PFSK-1 (cell line): ENCODE data around the gene PPP4R4.

Experiments used
- FOXP2 ChIP-seq: optimal IDR thresholded peaks from 2 replicates; pipeline ENCODE3; 2011; ENCODE audit warnings: borderline replicate concordance, control low read depth, inconsistent platforms; ENCODE audit not compliant: insufficient read depth; ENCODE audit errors: extremely low read length, extremely low read depth
- POLR2AphosphoS5 ChIP-seq: IDR thresholded peaks from 2 replicates; pipeline ENCODE4 v1.6.1; 2012; ENCODE audit warnings: low read depth, mild to moderate bottlenecking, control low read depth, low read length, moderate library complexity
- SIN3A ChIP-seq: IDR thresholded peaks from 2 replicates; pipeline ENCODE4 v1.6.1; 2012; ENCODE audit warnings: mild to moderate bottlenecking, low read length, moderate library complexity, borderline replicate concordance; ENCODE audit not compliant: insufficient read depth
- TAF1 ChIP-seq: IDR thresholded peaks from 2 replicates; pipeline ENCODE4 v1.6.1; 2012; ENCODE audit warnings: low read length, control low read depth, borderline replicate concordance; ENCODE audit not compliant: insufficient read depth
- TF ChIP-seq, protein P1 (sequence below), 2 experiments: IDR thresholded peaks; 2 replicates each; pipeline versions ENCODE4 v1.6.1 to v1.8.0; 2011 to 2012; ENCODE audit warnings: low read depth in 2 of 2, low read length in 2 of 2, control low read depth in 1 of 2, inconsistent platforms in 1 of 2, mild to moderate bottlenecking in 1 of 2, moderate library complexity in 1 of 2; ENCODE audit not compliant: insufficient read depth in 1 of 2

PPP4R4 gene

DNA sequence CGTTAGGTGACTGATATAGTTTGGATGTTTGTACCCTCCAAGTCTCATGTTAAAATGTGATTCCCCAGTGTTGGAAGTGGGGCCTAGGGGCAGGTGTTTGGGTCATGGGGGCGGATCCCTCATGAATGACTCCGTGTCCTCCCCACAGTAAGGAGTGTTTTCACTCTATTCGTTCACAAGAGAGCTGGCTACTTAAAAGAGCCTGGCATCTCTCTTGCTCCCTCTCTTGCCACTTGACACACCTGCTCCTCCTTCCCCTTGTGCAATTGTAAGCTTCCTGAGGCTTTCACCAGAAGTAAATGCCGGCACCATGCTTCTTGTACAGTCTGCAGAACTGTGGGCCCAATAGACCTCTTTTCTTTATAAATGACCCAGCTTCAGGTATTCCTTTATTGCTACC, 47.3 kb upstream of the PPP4R4 start:
- TF ChIP-seq TAF1, result no peak
- TF ChIP-seq SIN3A, result no peak
- TF ChIP-seq FOXP2, result no peak
- TF ChIP-seq POLR2AphosphoS5, result no peak
- TF ChIP-seq, protein P1, sequence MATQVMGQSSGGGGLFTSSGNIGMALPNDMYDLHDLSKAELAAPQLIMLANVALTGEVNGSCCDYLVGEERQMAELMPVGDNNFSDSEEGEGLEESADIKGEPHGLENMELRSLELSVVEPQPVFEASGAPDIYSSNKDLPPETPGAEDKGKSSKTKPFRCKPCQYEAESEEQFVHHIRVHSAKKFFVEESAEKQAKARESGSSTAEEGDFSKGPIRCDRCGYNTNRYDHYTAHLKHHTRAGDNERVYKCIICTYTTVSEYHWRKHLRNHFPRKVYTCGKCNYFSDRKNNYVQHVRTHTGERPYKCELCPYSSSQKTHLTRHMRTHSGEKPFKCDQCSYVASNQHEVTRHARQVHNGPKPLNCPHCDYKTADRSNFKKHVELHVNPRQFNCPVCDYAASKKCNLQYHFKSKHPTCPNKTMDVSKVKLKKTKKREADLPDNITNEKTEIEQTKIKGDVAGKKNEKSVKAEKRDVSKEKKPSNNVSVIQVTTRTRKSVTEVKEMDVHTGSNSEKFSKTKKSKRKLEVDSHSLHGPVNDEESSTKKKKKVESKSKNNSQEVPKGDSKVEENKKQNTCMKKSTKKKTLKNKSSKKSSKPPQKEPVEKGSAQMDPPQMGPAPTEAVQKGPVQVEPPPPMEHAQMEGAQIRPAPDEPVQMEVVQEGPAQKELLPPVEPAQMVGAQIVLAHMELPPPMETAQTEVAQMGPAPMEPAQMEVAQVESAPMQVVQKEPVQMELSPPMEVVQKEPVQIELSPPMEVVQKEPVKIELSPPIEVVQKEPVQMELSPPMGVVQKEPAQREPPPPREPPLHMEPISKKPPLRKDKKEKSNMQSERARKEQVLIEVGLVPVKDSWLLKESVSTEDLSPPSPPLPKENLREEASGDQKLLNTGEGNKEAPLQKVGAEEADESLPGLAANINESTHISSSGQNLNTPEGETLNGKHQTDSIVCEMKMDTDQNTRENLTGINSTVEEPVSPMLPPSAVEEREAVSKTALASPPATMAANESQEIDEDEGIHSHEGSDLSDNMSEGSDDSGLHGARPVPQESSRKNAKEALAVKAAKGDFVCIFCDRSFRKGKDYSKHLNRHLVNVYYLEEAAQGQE (IDR thresholded peaks at IDR 0.05; ENCODE audit: insufficient read depth in 1 of 2, low read depth in 2 of 2, low read length in 2 of 2), result no peak

DNA sequence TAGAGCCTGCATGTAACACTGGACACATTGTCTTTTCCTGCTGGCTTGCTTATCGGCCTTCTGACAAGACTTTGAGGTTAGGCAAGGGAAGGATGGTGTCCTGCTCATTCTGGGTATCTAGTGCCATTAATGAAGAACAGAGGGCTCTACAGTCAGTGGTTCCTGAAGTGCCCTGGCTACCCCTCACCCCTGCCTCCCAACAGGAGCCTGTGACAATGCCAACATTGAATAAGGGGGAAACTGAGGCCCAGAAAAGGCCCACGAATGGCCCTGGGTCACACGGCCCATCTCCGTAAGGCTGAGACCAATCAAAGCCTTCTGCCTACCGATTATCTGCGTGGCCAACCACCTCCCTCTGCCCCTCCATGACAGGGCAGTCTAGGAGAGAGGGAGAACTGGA, 46.8 kb upstream of the PPP4R4 start:
- TF ChIP-seq POLR2AphosphoS5 (no peak), TAF1 (no peak), SIN3A (no peak)

DNA sequence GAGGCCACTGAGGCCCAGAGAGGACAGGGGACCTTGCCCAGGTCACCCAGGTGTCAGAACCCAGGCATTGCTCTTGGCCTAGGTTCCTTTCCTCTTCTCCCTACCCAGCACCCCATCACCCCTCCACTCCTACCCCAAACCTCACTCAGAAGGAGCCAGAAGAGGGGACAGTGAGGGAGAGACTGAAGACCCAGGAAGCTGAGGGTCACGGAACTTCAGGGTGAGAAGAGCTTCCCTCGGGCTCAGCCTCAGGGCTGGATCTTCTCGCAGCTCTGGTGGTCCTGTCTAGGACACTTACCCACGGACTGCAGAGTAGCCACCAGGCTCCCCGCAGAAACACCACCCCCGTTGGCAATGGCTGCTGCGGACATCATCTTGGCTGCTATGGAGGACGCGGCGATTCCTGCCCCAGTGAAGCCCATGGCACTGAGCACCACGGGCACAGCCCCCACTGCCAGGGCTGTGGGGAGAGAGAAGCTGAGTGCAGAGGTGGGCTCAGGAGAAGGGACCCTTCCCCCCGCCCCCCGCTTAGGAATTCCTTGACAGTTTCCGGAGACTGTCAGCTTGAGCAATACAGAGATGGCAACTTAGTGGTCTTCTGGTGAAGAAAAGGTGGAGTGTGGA, 45.8 kb upstream of the PPP4R4 start:
- TF ChIP-seq, protein P1 (IDR thresholded peaks at IDR 0.05; ENCODE audit: insufficient read depth in 1 of 2, low read depth in 2 of 2, low read length in 2 of 2), result no peak
- TF ChIP-seq SIN3A (no peak), POLR2AphosphoS5 (no peak), FOXP2 (no peak), TAF1 (no peak)

DNA sequence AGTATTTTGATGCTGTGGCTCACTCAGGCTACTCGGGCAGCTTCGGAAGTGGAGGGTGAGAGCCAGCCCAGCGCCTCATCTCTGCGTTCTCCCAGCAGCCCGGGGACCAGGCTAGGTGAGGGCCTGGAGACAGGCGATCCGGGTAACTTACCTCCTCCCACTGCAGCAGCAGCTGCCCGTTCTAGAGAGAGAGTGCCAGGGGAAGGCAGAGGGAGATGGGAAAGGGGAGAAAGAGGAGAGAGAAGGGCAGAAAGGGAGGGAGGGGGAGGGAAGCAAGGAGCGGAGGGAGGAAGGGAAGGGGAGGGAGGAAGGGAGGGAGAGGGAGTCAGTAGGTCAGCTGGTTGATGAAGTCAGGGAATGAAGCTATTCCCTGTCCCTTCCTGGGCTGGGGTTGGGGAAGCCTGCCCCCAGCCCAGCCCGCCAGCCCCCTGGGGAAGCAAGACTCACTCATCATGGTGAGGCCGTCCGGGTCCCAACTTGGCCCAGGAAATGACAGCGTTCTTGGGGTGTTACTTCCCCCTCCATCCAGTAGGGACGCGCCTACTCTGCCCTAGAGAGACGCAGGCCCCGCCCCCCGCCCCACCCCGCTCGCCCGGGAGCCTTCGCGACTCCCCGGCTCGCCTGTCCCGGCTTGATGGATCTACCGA, 44.9 kb upstream of the PPP4R4 start, which contains the start of gene IFI27L2:
TSS of gene IFI27L2 (minus strand) at position 494 of the 647 bp plus-strand sequence. CDS start at position 454, 40 bp downstream.
- TF ChIP-seq, protein P1 (IDR thresholded peaks at IDR 0.05; ENCODE audit: insufficient read depth in 1 of 2, low read depth in 2 of 2, low read length in 2 of 2), result no peak
- TF ChIP-seq FOXP2 (no peak), POLR2AphosphoS5 (no peak), SIN3A (no peak), TAF1 (no peak)

DNA sequence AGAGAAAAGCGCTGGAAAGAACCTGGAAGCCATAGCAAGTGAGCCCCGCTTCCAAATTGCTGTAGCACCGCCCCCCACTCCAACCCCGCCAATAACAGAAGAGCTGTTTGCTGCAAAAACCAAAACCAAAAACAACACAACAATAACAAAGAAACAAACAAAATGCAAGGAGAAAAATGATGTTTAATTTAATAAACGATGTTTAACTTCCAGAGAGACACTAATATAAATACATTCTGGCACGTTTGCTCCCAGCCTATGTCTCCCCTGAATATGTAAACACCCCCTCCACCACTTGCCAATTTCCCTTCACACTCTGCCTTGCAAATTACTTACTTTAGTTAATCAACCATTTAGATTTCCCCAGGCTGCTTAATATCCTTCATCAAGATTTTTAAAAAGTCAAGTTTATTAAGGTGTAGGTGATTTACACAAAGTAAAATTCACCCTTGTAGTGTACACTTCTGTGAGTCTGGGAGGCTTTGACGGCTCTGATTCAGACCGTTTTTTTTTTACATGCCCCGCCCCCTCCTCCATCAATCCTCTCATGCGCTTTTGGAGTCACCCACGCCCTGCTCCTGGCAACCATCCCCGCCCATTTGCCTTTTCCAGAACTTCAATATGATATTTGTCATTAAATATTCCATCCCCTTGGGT, 44.2 kb upstream of the PPP4R4 start:
- TF ChIP-seq SIN3A, result no peak
- no peak for TF ChIP-seq POLR2AphosphoS5
- no peak for TF ChIP-seq FOXP2
